Measurements from ENCODE around the gene LHX2.

LHX2 gene

DNA sequence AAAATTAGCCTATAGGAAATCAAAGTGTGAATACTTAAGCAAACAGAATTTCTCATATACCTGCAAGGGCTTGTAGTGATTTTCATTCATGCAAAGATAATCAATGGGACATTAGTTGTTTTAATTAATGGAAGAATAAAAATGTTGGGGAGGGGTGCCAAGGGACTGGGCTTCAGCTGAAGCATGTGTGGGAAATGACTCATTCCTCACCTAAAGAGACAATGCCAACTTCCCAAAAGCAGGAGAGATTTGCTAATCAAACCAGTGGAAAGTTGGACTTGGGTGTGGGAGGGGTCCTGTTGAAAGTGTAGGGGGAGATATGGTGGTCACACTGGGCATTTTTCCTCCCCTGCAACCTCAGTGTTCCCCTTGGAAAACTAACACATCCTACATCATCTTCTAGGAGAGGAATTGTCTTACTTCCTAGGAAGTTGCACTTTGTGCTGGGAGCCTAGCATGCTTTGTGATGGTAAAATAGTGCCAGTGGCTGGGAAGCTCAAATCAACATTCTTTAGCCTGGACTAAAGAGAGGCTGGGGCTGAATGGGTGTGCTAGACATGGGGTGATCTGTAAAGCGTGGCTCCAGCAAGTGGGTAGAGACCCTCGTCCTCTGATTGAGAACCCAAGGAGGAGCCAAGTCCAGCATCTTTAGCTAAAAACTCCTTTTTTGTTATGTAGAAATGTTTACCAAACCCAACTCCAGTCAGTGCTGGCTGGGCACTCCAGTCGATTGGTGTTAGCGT lies 6.4 kb upstream of the LHX2 start:
- TF ChIP-seq, protein P1, sequence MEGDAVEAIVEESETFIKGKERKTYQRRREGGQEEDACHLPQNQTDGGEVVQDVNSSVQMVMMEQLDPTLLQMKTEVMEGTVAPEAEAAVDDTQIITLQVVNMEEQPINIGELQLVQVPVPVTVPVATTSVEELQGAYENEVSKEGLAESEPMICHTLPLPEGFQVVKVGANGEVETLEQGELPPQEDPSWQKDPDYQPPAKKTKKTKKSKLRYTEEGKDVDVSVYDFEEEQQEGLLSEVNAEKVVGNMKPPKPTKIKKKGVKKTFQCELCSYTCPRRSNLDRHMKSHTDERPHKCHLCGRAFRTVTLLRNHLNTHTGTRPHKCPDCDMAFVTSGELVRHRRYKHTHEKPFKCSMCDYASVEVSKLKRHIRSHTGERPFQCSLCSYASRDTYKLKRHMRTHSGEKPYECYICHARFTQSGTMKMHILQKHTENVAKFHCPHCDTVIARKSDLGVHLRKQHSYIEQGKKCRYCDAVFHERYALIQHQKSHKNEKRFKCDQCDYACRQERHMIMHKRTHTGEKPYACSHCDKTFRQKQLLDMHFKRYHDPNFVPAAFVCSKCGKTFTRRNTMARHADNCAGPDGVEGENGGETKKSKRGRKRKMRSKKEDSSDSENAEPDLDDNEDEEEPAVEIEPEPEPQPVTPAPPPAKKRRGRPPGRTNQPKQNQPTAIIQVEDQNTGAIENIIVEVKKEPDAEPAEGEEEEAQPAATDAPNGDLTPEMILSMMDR (IDR thresholded peaks at IDR 0.05; ENCODE audit: low read length, missing control alignments): no peak
- no peak overlapping the region for H3K4me3 ChIP-seq (replicated peaks; ENCODE audit: low read depth, low read length)
- no peak for DNase-seq (ENCODE audit: low read depth)

DNA sequence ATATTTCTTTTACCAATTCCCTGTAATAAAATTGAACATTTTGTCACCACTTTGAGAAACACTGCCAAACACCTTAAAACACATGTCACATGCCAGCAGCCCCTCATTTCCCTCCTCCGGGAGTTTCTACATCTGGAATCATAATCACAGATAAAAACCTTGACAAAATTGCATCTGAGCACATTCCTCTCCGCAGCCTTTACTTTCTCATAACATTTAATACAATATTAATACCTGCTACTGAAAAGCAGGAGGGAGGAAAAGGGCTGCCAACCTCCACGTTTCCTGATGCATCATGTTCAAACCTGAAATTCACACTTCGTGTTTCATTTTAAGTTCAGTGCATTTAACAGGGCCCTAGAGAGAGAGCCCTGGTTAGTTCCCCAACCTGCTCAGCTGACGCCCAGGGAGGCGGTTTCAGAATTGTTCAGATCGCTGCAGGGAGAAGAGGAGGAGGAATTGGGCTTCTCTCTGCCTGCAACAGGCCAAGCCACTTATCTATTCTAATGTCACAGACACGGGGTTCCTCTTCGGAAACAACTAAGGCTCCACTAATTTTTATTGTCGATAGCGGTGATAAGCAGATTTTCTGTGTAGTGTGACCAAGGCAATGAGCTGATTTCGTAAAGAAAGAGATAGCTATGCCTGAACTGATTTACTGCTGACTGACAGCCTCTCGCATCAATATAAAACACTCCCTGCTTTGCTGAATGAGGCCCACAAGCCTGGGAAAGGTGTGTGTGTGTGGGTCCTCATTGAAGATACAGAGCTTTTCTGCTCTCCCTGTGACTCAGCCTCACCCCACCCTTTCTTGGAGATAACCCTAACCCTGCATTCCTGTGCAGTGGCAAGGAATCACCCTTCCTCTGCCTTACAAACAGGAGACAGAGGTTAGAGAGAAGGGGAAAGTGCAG lies 4.9 kb upstream of the LHX2 start:
- no peak overlapping the region for H3K4me3 ChIP-seq (replicated peaks; ENCODE audit: low read depth, low read length)
- DNase-seq (ENCODE audit: low read depth): no peak
- TF ChIP-seq, protein P1 (IDR thresholded peaks at IDR 0.05; ENCODE audit: low read length, missing control alignments): no peak

DNA sequence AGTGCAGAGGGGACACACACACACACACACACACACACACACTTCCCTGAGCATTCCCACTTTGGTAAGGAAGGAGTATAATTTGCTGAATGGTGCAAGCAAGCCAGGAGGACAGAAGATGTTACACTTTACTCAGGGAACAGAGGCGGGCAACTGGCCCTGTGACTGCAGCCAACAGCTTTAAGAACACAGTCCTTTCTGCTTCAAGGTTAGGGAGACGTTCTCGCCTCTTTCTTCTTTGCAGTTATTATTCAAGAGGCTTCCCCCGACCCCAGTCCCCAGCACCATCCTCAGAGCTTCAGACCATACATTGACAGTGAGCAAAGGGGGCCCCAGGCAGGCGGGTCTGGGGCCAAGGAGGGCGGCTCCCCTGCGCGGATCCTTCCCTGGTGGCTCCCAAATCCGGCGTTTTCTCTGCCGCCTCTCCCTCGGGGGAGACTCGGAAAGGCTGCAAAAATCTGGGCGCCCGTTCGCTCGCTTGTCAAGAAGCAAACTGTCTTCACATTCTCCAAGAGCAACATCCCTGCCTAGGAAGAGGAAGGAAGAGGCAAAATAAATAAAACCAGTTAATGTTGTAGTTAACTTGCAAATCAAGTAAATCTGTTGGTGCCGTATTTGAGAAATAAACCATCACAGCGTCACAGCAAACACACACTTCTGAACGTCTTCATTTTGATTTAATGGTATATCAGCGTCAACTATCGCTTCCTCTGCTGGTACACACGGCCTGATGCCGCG lies 3.8 kb upstream of the LHX2 start:
- TF ChIP-seq, protein P1 (IDR thresholded peaks at IDR 0.05; ENCODE audit: low read length, missing control alignments): no peak
- H3K4me3 ChIP-seq (replicated peaks; ENCODE audit: low read depth, low read length): no peak overlapping the region
- DNase-seq (ENCODE audit: low read depth): no peak

DNA sequence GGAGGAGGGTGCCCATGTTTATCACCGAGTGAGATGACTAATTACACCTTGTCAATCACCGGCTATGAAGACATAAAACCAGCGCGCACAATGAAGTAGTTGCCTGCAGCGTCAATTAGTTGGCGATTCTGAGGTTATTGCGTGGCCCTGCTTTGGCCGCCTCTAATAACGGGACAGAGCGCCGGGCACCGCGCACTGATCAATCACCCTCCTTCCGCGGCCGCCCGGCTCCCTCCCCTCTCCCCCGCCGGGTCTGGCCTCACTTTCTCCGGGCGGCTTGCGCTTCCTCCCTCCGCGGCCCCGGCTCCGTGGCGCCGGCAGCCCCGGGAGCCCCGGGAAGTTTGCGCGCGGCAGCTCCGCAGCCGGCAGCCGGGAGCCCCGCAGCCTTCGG lies 3.3 kb upstream of the LHX2 start:
- H3K4me3 ChIP-seq (replicated peaks; ENCODE audit: low read depth, low read length): no peak overlapping the region
- no peak for DNase-seq (ENCODE audit: low read depth)
- TF ChIP-seq, protein P1 (IDR thresholded peaks at IDR 0.05; ENCODE audit: low read length, missing control alignments): no peak

DNA sequence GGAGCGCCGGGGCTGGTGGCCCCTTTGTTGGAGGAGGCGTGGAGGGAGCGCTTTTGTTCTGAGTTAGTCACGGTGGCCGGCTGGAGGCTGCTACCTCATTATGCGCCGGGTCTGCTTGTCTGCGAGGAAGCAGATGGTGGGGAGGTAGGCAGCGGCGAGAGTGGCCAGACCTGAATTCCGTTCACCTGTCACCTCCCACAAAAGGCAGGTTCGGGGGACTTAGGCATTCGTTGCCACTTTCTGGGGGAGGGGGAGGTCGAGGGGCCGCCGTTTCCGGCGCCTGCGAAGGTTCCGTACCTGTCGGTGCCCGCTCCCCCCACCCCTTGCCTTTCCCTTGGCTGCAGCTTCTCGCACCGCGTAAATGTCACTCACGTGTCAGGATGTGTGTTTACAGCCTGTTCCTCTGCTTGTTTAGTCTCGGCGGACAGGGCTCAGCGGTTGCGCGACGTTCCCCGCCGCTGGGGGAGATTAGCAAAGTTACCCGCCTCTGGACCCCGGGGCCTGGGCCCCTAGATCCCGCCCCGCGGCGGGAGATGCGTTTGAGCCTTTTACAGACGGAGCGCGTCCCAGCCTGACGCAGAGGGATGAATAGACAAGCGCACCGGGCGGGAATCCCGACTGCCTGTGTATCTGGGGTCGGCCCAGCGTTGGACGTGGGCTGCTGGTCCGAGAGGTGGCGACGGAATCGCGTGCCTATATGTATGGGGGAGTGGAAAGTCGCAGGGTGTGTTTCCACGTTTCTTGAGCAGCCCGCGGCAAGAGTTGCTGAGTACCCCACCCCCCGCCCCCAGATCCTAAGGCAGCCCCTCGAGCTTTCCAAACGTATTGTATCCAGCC lies 2.7 kb upstream of the LHX2 start:
- no peak for DNase-seq (ENCODE audit: low read depth)
- TF ChIP-seq, protein P1 (IDR thresholded peaks at IDR 0.05; ENCODE audit: low read length, missing control alignments): no peak
- no peak overlapping the region for H3K4me3 ChIP-seq (replicated peaks; ENCODE audit: low read depth, low read length)
